ENCODE data around the gene PRTFDC1. TPM values are rescaled to one million over a fixed set of nuclear protein-coding genes. Genes with fewer than 3 reads are reported as not detected.

The PRTFDC1 gene
- total RNA-seq, 1 donor from 2014 or later = 0.63 TPM

- ATAC-seq = peak; percentile 26
- DNase-seq (ENCODE audit: low spot score) = no peak
Observed at GRCh38 chr10:24882047-24882698, 70.2 kb downstream of the PRTFDC1 start.

DNA sequence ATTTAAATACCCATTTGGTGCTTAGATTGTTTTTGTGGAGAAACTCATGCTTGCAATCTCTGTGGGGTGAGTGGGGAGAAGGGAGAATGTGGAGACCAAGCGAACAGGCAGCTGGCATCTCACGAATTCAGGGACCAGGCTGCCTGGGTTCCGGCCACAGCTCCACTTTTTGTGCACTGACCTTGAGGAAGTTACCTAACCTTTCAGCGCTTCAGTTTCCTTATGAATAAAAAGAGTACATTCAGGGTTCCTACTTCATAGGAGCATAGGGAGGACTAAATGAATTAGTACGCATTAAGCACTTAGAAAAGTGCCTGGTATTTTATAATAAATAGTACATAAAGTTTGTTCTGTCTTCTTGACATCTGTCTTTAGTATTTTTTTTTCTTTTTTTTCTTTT lies 72.5 kb downstream of the PRTFDC1 start:
- ATAC-seq (no peak), DNase-seq (ENCODE audit: low spot score) (no peak)

DNA sequence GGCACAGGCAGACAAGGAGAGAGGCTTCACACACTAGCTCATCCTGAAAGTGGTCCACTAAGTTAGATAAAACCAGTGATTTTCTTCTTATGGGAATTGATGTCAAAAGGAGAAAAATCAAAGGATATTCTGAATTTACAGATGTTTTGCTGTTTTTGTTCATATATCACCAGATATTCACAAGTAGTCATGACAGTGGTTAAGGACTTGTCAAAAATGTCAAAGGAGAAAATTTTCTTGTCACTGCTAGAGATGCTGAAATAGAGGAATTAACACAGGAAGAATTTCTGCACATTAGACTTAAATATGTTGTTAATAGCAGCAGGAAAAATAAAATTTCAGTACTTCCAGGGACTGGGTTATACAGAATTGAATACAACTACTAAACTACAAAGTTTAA lies 78.3 kb downstream of the PRTFDC1 start:
- DNase-seq (ENCODE audit: low spot score) (no peak), ATAC-seq (no peak)

DNA sequence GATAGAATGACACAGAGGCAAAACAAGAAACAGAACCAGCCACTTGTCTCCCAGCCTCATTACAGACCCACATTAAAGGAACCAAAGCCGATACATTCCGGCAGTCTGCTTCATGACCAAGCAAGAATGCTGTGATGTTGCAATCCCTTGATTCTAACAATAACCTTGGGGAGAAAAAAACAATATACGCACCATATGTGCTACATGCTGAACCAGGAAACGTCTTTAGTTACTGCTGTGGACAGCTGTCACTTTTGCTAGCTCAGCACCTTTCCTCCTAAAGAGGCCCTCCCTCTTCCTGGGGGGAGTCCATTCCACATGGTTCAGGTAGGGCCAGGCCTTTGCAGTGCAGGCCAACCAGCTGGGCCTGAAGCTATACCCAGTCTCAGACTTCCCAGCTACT lies 79.1 kb downstream of the PRTFDC1 start:
- peak; percentile 57 for ATAC-seq

DNA sequence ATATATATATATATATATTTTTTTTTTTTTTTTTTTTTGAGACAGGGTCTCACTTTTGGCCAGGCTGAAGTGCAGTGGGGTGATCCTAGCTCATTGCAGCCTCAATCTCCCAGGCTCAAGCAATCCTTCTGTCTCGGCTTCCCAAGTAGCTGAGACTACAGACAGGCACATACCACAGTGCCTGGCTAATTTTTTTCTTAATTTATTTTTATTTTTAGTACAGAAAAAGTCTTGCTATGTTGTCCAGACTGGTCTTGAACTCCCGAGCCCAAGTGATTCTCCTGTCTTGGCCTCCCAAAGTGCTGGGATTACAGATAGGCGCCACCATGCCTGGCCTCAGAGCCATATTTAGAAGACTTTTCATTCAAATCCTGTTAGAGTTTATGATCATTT lies 79.6 kb downstream of the PRTFDC1 start:
- no peak for DNase-seq (ENCODE audit: low spot score)
- ATAC-seq = no peak

More for the DNA sequence above, 79.1 kb downstream of the PRTFDC1 start:
- no peak for DNase-seq (ENCODE audit: low spot score)

DNA sequence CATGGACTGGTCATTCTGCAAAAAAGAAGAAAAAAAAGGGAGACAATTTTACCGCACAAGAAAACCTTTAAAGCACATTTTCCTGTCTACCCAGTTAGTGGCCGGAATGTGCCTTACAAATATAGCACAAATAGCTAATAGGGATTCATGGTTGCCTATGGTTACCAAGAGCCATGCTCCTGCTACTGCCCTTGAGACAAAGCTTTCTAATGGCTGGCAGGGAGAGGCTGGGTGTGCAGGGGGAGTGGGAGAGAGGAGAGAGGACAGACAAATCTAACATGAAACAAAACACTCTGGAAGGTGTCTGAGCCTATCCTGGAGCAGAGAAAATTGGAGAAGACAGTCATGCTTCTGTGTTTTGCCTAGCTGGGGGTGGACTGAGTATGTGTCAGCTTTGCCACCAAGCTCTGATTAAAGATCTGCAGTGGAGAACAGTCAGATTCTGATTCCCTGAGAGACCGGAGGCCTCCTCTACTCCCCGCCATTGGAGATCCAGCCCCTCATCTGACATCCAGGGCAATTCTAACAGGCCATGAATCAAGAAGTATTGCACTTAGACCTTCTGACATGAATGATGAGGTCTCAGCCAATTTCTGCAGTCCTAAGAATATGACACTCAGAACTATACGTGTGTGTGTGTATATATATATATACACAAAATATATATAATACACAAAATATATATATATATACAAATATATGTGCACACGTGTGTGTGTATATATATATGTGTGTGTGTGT lies 80.2 kb downstream of the PRTFDC1 start:
- DNase-seq (ENCODE audit: low spot score) = no peak
- ATAC-seq = no peak

- ATAC-seq = no peak
- DNase-seq (ENCODE audit: low spot score) = no peak
Observed at GRCh38 chr10:24871011-24871935, 81.1 kb downstream of the PRTFDC1 start.

- ATAC-seq (no peak), DNase-seq (ENCODE audit: low spot score) (no peak)
Observed at GRCh38 chr10:24869354-24870015, 82.9 kb downstream of the PRTFDC1 start.

DNA sequence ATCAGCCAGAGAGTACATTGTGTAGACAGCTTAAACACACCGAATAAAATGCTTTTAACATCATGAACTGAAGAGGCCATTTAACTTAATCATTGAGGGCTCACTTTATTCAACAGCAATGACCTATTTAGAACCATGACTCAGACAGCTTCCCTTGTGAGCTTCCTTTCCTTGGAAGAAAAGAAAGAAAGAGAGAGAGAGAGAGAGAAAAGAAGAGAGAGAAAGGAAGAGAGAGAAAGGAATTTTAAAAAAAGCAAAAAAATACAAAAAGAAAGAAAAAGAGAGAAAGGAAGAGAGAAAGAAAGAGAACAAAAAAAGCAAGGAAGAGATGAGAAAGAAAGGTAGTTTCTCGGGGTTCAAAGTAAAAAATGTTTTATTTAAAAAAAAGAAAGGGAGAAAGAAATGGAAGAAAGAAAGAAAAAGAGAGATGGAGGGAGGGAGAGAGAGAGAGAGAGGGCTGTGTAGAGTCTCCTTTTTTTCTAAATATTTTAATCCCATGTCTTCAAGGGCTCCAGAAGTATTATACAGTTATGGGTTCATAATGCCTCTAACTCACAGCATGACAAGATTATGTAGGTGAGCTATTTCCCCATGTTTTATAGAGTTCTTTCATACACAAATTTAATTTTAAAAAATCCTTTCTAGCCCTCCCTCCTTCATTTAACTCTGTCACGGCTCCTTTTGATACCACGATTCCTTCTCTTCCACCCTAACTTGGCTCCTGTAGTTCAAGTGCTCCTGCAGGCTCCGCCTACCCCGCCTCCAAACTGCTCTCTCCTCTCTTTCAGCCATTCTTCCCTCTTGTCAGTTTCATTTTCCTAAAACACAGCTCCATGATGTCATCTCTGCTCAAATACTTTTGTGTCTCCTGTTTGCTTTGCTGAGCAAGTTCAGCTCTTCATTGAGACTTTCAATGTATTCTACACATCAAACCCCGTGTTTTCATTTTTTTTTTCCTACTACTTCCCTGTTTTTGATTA lies 85.5 kb downstream of the PRTFDC1 start:
- no peak for DNase-seq (ENCODE audit: low spot score)

DNA sequence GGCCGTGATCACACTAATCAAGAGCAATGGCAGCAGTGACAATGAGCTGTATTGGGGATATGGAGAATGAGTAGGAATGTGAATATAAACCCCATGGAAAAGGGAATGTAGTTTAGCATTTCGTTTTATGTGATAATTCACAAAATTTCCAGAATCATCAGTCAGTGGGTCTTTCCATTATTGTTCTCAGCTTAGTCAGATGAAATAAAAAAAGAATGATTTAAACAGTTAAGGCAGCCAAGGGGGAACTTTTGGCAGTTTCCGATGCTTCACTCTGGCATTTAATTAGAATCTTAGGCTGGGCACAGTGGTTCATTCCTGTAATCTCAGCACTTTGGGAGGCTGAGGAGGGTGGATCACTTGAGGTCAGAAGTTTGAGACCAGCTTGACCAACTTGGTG lies 86.6 kb downstream of the PRTFDC1 start:
- DNase-seq (ENCODE audit: low spot score) (no peak), ATAC-seq (no peak)

More for the DNA sequence above, 85.5 kb downstream of the PRTFDC1 start:
- peak; percentile 49 for ATAC-seq

- ATAC-seq (no peak), DNase-seq (ENCODE audit: low spot score) (no peak)
Observed at GRCh38 chr10:24862589-24862988, 89.8 kb downstream of the PRTFDC1 start.

DNA sequence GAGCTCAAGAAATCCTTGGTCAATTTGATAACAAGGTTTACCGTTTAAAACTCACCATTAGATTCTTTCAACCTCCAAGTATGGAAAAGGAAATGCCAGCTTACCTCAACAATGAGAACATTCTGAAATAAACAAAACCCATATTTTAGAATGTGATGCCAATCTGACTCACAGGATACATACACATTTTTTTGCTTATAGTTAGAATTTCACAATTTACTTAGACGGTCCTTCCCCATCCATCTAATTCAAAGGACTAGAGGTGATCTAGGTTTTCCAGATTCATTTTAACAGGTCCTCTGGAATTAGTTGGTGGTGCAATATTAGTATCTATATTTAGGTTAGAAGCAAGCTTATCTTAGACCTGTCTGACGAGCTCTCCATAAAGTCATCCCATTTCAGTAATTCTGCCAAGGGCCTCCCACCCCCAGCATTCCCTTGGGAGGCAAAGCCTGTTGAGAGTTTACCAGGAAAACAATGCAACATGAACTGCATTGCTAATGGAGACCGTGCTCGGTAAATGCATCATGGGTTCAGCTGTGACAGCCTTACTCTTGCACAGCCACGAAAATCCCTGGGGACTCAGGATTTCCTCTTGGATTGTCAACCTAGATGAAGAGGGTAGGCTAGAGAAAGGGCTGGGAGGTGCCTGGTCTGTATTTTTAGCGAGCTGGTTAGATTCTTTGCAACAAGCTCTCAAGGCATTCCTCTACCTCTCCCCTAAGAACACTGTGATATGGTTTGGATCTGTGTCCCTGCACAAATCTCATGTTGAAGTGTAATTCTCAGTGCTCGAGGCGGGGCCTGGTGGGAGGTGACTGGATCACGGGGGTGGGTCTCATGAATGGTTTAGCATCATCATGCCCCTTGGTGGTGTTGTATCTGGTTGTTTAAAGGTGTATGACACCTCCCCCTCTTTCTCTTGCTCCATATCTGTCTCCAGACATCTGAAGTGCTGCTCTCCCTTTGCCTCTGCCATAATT lies 93.8 kb downstream of the PRTFDC1 start:
- DNase-seq (ENCODE audit: low spot score) (no peak), ATAC-seq (no peak)

DNA sequence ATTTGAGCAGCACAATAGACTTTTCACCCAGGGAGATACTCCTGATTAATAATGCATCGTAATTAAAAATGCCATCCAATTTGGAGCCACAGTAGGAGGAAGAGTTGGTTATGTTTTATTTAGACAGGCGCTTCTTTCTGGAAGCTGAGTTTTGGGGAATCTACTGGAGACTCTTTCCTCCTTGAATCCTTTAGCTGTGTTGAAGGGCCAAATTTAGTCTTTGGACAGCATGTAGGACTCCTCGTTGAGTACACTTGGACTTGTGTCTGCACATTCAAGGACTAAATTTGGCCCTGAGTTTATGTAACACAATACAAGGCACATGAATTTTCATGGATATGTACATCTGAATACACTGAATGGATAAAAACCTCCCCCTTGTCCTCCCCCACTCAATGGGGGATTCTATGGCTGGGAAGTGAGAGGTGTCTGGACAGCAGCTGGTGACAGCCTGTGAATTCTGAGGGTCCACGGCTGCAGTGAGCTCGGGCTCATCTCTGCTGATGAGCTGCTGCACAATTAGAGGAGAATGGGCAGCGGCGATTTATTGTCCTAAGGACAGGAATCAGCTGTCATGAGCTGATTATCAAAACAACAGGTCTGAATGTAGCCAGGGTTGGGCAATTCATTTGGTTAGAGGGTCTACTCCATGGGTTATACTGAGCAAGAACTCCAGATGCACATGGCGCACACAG lies 95.2 kb downstream of the PRTFDC1 start:
- no peak for DNase-seq (ENCODE audit: low spot score)
- ATAC-seq = no peak

DNA sequence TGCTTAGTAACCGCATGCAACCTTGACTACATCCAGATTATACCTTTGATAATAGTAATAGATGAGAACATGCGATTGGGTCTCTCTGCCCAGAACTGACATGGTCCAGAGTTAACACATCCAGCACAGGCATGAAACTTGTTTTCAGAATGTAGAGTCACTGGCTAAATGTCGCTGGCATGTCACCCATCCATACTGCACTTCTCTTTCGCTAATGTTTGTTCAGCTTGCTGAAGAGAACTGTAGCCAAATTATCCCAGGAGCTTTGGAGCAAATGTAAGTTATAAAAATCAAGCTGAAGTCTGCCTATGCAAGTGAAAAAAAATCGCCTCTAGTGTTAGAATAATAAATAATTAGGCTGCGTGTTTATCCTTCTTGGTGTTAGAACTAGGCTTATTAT lies 98.2 kb downstream of the PRTFDC1 start:
- DNase-seq (ENCODE audit: low spot score) (no peak), ATAC-seq (no peak)

GRCh38 chr10:24853661-24854060 lies 98.7 kb downstream of the PRTFDC1 start:
- ATAC-seq (no peak), DNase-seq (ENCODE audit: low spot score) (no peak)

- ATAC-seq = no peak
- no peak for DNase-seq (ENCODE audit: low spot score)
Observed at GRCh38 chr10:24851629-24852028, 100.8 kb downstream of the PRTFDC1 start.

GRCh38 chr10:24850727-24851296 lies 101.6 kb downstream of the PRTFDC1 start:
- no peak for ATAC-seq
- DNase-seq (ENCODE audit: low spot score) = no peak

All from left lobe of liver (tissue), 2 donors.